T-helper 1 cell treated with Interleukin-12 subunit alpha and Interleukin-12 subunit beta and Interleukin-4 antibody, amounts not matched to agents 30 ng/mL and 1 ng/mL, for 36 hours (primary cell): ENCODE measurements around the gene DGKA. TPM values are rescaled to one million over a fixed set of nuclear protein-coding genes. Genes with fewer than 3 reads are reported as not detected.
"Not testable (repeated sequence)": the region's sequence is repeated elsewhere in the genome, so short reads cannot be mapped to it uniquely, and the experiment has no call there.

Experiments used
- intact Hi-C: fragments of 100-400 bp; cut with micrococcal nuclease; formaldehyde crosslinking; loops from one replicate; pipeline ENCODE4 v1.15.1; 2024
- total RNA-seq: library from RNA; stranded (reverse); gene quantifications from 2 replicates; pipeline ENCODE4 v1.2.3, GENCODE V29; 2022

Gene DGKA
- 575 and 579 TPM in 2 replicates for total RNA-seq

GRCh38 chr12:55930771-55931316 is at the start of gene DGKA:
Gene DGKA, plus strand, starts transcription at chr12:55931162. Its CDS starts 5,342 bp downstream, at chr12:55936504.
- intact Hi-C loops, result loop anchor here (1.0 to 2.0 kb wide), 7 partner anchors 9 to 706 kb away; partner anchors contain the start of genes CDK2, MYL6B, PMEL and RPS26

- intact Hi-C loops, result no loop called here
These were observed 45.8 kb upstream of the DGKA start for GRCh38 chr12:55885113-55885512.

GRCh38 chr12:55891310-55891709 is 39.7 kb upstream of the DGKA start:
- intact Hi-C loops, result no loop called here

GRCh38 chr12:55893723-55894122 is 37.2 kb upstream of the DGKA start:
- intact Hi-C loops, result no loop called here

GRCh38 chr12:55899082-55899481 is 31.9 kb upstream of the DGKA start:
- intact Hi-C loops, result no loop called here

GRCh38 chr12:55901881-55902490 is 29.0 kb upstream of the DGKA start:
- intact Hi-C loops, result no loop called here

GRCh38 chr12:55906056-55906455 is 24.9 kb upstream of the DGKA start:
- intact Hi-C loops, result no loop called here

- intact Hi-C loops, result no loop called here
These were observed 22.0 kb upstream of the DGKA start for GRCh38 chr12:55908726-55909512.

- intact Hi-C loops, result no loop called here
These were observed 21.5 kb upstream of the DGKA start for GRCh38 chr12:55909513-55909884.

- intact Hi-C loops, result no loop called here
These were observed 18.1 kb upstream of the DGKA start for GRCh38 chr12:55912908-55913307.

- intact Hi-C loops, result no loop called here
These were observed 15.5 kb upstream of the DGKA start for GRCh38 chr12:55915482-55915859.

- intact Hi-C loops, result not testable (repeated sequence)
These were observed 11.9 kb upstream of the DGKA start for GRCh38 chr12:55919032-55919431.

GRCh38 chr12:55922126-55922525 is 8.8 kb upstream of the DGKA start:
- intact Hi-C loops, result no loop called here

- intact Hi-C loops, result not testable (repeated sequence)
These were observed 7.3 kb upstream of the DGKA start for GRCh38 chr12:55923648-55924047.

GRCh38 chr12:55925371-55925770 is 5.6 kb upstream of the DGKA start:
- intact Hi-C loops, result loop anchor here (5.0 kb wide), 5 partner anchors 522 to 1827 kb away; partner anchors contain the start of genes CDK4, NAB2, PTGES3 and TESPA1

- intact Hi-C loops, result loop anchor here (2.0 to 5.0 kb wide), 9 partner anchors 115 to 1826 kb away; partner anchors contain the start of genes CDK4, NAB2, PTGES3 and RPS26
These were observed 4.9 kb upstream of the DGKA start for GRCh38 chr12:55925870-55926737.

GRCh38 chr12:55926738-55927587 is 4.0 kb upstream of the DGKA start:
- intact Hi-C loops, result loop anchor here (1.0 to 5.0 kb wide), 14 partner anchors 98 to 1825 kb away; partner anchors contain the start of genes CDK4, DNAJC14, ESYT1 and NAB2

- intact Hi-C loops, result loop anchor here (1.0 to 5.0 kb wide), 15 partner anchors 99 to 1824 kb away; partner anchors contain the start of genes CDK4, DNAJC14, ESYT1 and MYL6
These were observed 3.1 kb upstream of the DGKA start, which contains the start of gene PYM1 for GRCh38 chr12:55927588-55928502. Gene PYM1, minus strand, starts transcription at chr12:55927894. Its CDS starts 133 bp downstream, at chr12:55927761.

GRCh38 chr12:55929306-55929791 is 1.6 kb upstream of the DGKA start:
- intact Hi-C loops, result loop anchor here (1.0 to 5.0 kb wide), 10 partner anchors 175 to 1823 kb away; partner anchors contain the start of genes BLOC1S1, CDK4, MYL6 and NAB2
